ENCODE measurements around the gene B3GNT9.

DNA sequence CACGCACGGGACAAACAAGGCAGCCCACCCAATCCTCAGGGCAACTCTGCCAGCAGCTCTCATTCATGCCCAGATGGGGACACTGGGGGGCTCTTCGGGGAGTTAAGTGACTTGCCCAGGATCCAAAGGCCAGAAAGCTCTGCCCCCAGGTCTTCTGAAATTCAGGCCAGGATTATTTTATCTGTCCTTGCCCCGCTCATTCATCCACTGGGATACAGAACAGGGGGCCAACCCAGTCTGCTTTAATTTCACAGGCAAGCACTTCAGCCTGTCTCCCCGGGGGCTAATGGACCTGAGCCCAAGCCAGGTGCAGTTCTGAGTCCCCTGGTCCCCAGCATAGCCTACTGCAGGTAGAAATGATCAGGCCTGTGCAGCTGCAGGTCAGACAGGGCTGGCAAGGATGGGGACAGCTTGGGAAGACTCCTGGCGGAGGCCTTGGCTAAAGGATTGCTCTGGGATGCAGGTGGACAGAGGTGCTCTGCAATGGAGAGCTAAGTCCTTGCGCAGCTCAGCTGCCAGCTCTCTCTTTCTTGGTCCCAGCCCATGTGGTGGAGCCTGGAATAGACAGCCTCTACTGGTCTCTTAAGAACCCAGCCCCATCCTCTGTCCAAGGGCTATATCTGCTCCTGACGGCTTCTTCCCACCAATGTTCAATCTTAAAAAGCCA lies 766 bp upstream of the B3GNT9 start:
- TF ChIP-seq GATA2 (IDR thresholded peaks at IDR 0.05; ENCODE audit: low read depth, low read length) = no peak
- TF ChIP-seq GATA3 (IDR thresholded peaks at IDR 0.05; ENCODE audit: low read depth, low read length) = no peak

Measured in SH-SY5Y (cell line).